Body of pancreas (tissue), 4 donors: ENCODE data around the gene MVD. TPM values are rescaled to one million over a fixed set of nuclear protein-coding genes. Genes with fewer than 3 reads are reported as not detected.

ENCODE experiments used
- ATAC-seq: fragments of 150-250 bp; one replicate; pipeline ENCODE4 v1.9.1; 2016
- DNase-seq, 4 donors: peaks; one replicate each; pipeline ENCODE4 v3.0.0-alpha.2; 2019
- H3K27ac ChIP-seq, 4 donors: fragments of 200-600 bp; sonication (generic); 1 replicate in 3 of 4; 2 replicates in 1 of 4; pipeline versions ENCODE4 v1.5.1 to v1.6.1; 2016 to 2019; ENCODE audit warnings: mild to moderate bottlenecking in 1 of 4, mixed read lengths in 1 of 4, moderate library complexity in 1 of 4
- H3K27me3 ChIP-seq, 2 donors: fragments of 200-600 bp; sonication (generic); one replicate each; pipeline ENCODE4 v1.6.0; 2016; ENCODE audit warnings: mild to moderate bottlenecking in 1 of 2
- H3K36me3 ChIP-seq, 2 donors: fragments of 200-600 bp; sonication (generic); replicated peaks in 1 of 2; 2 replicates each; pipeline ENCODE4 v1.5.1; 2016; ENCODE audit warnings: low read depth in 2 of 2; ENCODE audit not compliant: insufficient read depth in 1 of 2
- H3K4me1 ChIP-seq: fragments of 200-600 bp; sonication (generic); one replicate; pipeline ENCODE4 v1.6.0; 2016
- H3K4me3 ChIP-seq, 2 donors: fragments of 200-600 bp; sonication (generic); 1 replicate in 1 of 2; 2 replicates in 1 of 2; pipeline ENCODE4 v1.5.1; 2016 to 2019
- H3K9me3 ChIP-seq, 3 donors: fragments of 200-600 bp; sonication (generic); 1 replicate in 2 of 3; 2 replicates in 1 of 3; pipeline ENCODE4 v1.5.1; 2016
- CTCF ChIP-seq, 7 experiments: fragments of 450-650 bp in 4 of 7; fragments of 200-600 bp in 3 of 7; sonication (generic) in 3 of 7; IDR thresholded peaks; one replicate each; pipeline ENCODE4 v1.5.1; 2016 to 2019; ENCODE audit warnings: antibody characterized with exemption in 7 of 7
- POLR2A ChIP-seq, 3 donors: fragments of 450-650 bp; IDR thresholded peaks; one replicate each; pipeline ENCODE4 v1.6.1; 2016; ENCODE audit warnings: antibody characterized with exemption in 3 of 3, mild to moderate bottlenecking in 2 of 3
- WGBS, 2 donors: methylation state at CpG; one replicate each; pipeline ENCODE4 v1.1.5; 2017; 5-methylcytosine and 5-hydroxymethylcytosine counted together
- intact Hi-C: fragments of 100-400 bp; cut with DNase I; formaldehyde crosslinking; loops from one replicate; pipeline ENCODE4 v1.15.1; 2023
- total RNA-seq, 2 donors: library from RNA; depleted of rRNA; stranded (reverse); fragments of >200 nt; gene quantifications; one replicate each; pipeline ENCODE4 v1.1.0, GENCODE V29; 2016

The MVD gene
- total RNA-seq = 10 to 100 TPM; 16.9 to 28.7 TPM

- Histone ChIP-seq H3K27ac (peak within 1 kb of the TSS; percentile 64 to 85 (median 70)), H3K9me3 (no peaks in the 10 kb centered on the region), H3K4me3 (peak within 1 kb of the TSS; percentile 66 to 90), H3K36me3 (no peaks in the 10 kb centered on the region), H3K27me3 (no peaks in the 10 kb centered on the region), H3K4me1 (peaks cover 22% of the 10 kb centered on the region)
- peak; percentile 96 to 98 (median 97) for DNase-seq
- intact Hi-C loops = no loop called here
- WGBS, 2 donors = 0 to 1% methylated on average over 7 to 81 of the region's 88 CpGs
- ATAC-seq = peak; percentile 98
- TF ChIP-seq CTCF (IDR thresholded peaks at IDR 0.05) = peak in 2 of 7 experiments; percentile 7
- peak; percentile 66 to 91 (median 90) for TF ChIP-seq POLR2A (IDR thresholded peaks at IDR 0.05)
These were observed at the start of gene MVD for GRCh38 chr16:88662843-88663606. TSS of gene MVD (minus strand) at chr16:88663091. CDS start at chr16:88663080, 11 bp downstream.

- no peak for TF ChIP-seq CTCF (IDR thresholded peaks at IDR 0.05)
- TF ChIP-seq POLR2A (IDR thresholded peaks at IDR 0.05) = no peak
- Histone ChIP-seq H3K27me3 (no peaks in the 10 kb centered on the region), H3K9me3 (no peaks in the 10 kb centered on the region), H3K36me3 (peaks cover 10 to 28% of the 10 kb centered on the region in 2 donors), H3K4me3 (no peak overlapping the region), H3K27ac (no peak overlapping the region), H3K4me1 (peaks cover 3% of the 10 kb centered on the region)
- 76 to 79% methylated on average over 8 to 25 of the region's 25 CpGs for WGBS, 2 donors
- DNase-seq (no peak), ATAC-seq (no peak)
- intact Hi-C loops = no loop called here
These were observed 49.6 kb upstream of the MVD start for GRCh38 chr16:88712362-88712979.

- Histone ChIP-seq H3K36me3 (peaks cover 10 to 24% of the 10 kb centered on the region in 2 donors), H3K4me3 (no peak overlapping the region), H3K4me1 (peaks cover 9% of the 10 kb centered on the region), H3K27me3 (no peaks in the 10 kb centered on the region), H3K9me3 (no peaks in the 10 kb centered on the region), H3K27ac (no peak overlapping the region)
- no peak for ATAC-seq
- TF ChIP-seq CTCF (IDR thresholded peaks at IDR 0.05) (no peak), POLR2A (IDR thresholded peaks at IDR 0.05) (no peak)
- no peak for DNase-seq
- WGBS, 2 donors = 73 to 100% methylated on average over 1 to 18 of the region's 18 CpGs
- intact Hi-C loops = no loop called here
These were observed 49.0 kb upstream of the MVD start for GRCh38 chr16:88711750-88712340.

- DNase-seq = no peak
These were observed 47.7 kb upstream of the MVD start for GRCh38 chr16:88710556-88710955.

More at GRCh38 chr16:88710556-88710955, 47.7 kb upstream of the MVD start:
- peaks cover 11% of the 10 kb centered on the region for H3K4me1 ChIP-seq
- H3K27me3 ChIP-seq = no peaks in the 10 kb centered on the region
- no peak overlapping the region for H3K4me3 ChIP-seq
- TF ChIP-seq CTCF (IDR thresholded peaks at IDR 0.05) = no peak
- H3K9me3 ChIP-seq = no peaks in the 10 kb centered on the region
- no peak overlapping the region for H3K27ac ChIP-seq
- no peak for ATAC-seq
- H3K36me3 ChIP-seq = peaks cover 0 to 12% of the 10 kb centered on the region in 2 donors
- 69 to 85% methylated on average over 14 to 16 of the region's 16 CpGs for WGBS, 2 donors
- intact Hi-C loops = no loop called here
